OCI-LY3 (cell line): ENCODE measurements around the gene SNRPD2.

Source experiments
- CTCF ChIP-seq: fragments of 200-600, 300-600 bp; sonication (generic); IDR thresholded peaks from 2 replicates; pipeline ENCODE4 v1.5.1; 2014; ENCODE audit warnings: antibody characterized with exemption, low read length, low read depth
- EZH2phosphoT487 ChIP-seq: fragments of 200-600 bp; shearing (Covaris generic); IDR thresholded peaks from 2 replicates; pipeline ENCODE4 v1.6.1; 2018; ENCODE audit warnings: antibody characterized with exemption, mixed run types, low read depth

- TF ChIP-seq CTCF (no peak), EZH2phosphoT487 (no peak)
Measured at GRCh38 chr19:45712699-45713067, 20.9 kb upstream of the SNRPD2 start.
